Activated CD8-positive, alpha-beta memory T cell treated with anti-CD3 and anti-CD28 coated beads, Interleukin-2, amount 50 U/mL, for 1 hour (primary cell): ENCODE data around the gene CACNA1A.
"Not testable (repeated sequence)": the region's sequence is repeated elsewhere in the genome, so short reads cannot be mapped to it uniquely, and the experiment has no call there.

Experiments used
- DNase-seq: peaks from one replicate; pipeline ENCODE4 v3.0.0-alpha.2; 2020; ENCODE audit errors: extremely low read depth

CACNA1A gene

DNA sequence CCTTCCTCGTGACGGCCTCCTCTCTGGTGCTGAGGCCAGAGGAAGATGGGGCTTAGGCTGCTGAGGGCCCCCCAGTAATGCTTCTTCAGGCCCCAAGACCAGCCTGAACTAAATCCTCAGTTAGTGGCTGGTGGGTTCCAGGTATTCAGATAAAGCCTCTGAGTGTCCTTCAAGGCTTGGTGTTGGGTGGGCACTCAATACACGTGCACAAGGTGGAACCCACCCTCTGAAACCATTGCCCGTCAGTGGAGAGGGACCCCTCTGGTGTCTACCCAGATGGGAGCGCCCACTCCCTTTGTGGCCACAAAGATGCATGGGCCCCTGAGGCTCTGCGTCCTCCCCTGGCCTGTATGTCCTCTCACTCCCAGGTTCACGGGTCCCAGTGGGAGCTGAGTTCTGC lies 277.0 kb downstream of the CACNA1A start:
- DNase-seq: no peak

DNA sequence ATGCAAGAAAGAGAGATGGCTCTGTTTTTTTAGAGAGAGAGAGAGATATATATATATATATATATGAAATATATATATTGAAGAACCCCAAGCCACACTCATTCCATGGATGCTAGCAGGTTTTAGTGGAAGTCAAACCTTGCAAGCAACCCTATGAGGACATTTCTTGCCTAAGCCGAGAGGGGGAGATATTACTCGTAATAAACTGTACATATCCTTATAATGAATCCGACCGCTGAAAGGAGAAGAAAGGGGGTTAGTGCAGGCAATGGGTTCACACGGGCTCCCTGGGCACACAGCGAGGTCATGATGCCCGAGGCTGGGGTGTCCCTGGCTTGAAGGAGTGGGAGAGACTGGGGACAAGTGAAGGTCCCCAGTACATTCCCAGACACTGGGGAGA lies 277.7 kb downstream of the CACNA1A start:
- no peak for DNase-seq

DNA sequence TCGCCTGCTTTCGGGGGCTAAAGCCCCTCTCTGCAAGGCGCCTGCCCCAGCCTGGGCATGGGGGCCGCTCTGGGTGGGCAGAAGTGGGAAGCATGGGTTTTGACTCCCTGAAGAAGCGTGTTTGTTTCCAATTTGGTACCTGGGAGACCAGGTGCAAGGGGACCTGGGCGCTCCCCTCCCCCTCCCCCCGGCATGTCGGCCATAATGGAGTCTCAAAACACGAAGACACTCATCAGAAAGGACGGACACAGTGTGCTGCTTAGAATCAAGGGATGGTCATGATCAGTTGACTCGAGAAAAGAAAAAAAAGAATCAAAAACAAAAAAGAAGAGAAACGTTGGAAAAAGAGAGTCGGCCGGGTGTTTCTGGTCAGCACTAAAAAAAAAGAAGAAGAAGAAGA lies 279.3 kb downstream of the CACNA1A start:
- no peak for DNase-seq

DNA sequence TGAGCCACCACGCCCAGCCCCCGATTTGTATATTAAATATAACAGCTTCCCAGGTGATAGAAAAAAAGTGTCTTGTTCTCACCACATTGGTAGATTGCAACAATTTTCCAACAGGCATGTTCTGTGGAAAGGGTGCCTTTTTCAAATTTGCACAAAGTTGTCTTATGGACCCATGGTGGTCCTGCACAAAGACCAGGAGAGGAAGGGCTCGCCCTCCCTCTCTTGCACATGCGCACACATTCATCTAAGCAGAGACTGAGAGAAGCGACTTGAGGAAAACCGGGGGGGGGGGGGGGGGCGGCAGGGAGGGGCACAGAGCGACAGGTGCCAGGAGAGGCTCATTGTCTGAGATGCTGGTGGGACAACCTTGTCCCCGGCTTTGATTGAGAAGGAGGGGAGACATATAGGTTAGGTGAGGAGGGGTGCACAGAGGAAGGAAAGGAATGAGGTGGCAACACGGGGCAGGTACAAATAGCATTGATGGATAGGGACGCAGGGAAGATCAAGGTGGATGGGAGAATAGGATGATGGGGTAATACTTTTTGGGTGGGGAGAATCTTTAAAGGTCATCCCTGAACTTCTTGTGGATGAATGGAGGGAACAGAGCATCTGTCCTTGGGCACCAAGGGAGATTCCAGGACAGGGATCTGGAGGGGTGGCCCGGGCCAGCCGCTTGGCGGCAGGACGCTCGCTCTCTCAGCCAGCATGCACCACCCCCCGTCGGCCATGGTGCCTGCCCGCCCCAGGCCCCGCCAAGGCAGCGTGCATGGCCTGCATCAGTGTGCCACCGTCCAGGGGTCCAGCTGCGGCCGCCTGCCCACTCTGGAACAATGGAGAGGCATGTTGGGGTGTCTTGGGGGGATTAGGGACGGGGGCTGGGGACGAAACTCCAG lies 280.1 kb downstream of the CACNA1A start:
- DNase-seq: no peak

GRCh38 chr19:13225085-13225484 lies 281.2 kb downstream of the CACNA1A start:
- no peak for DNase-seq

GRCh38 chr19:13220847-13221246 lies 285.4 kb downstream of the CACNA1A start:
- DNase-seq: no peak

GRCh38 chr19:13215572-13216380 lies 290.5 kb downstream of the CACNA1A start:
- no peak for DNase-seq

DNA sequence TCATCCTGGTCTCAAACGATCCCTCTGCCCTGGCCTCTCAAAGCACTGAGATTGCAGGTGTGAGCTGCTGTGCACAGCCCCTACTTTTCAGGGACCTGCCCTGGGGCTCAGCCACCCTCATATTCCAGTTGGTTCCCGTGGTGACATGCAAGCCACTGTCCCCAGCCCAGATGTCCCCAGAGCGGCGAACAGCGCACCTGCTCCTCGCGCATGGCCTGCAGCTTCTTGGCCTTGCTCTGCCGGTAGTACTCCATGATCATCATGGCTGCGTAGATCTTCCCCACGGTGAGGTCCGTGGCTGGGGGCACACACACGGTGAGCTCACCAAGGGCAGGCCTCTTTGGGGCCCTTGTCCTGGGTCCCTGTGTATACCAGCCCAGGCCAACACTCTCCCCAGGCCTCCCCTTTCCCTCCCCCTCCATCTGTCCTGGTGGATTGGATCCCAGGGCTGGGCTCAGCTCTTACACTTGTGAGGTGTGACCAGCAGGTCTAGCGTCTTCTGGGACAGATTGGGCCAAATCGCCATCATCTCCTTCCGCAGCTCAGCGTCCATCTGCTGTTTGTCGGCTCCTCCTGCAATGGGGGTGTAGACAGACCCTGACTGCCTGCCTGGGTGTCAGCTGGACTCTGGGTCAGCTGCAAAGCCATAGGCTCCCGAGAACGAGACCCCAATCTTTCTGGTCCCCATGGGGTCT lies 292.1 kb downstream of the CACNA1A start:
- DNase-seq: no peak

DNA sequence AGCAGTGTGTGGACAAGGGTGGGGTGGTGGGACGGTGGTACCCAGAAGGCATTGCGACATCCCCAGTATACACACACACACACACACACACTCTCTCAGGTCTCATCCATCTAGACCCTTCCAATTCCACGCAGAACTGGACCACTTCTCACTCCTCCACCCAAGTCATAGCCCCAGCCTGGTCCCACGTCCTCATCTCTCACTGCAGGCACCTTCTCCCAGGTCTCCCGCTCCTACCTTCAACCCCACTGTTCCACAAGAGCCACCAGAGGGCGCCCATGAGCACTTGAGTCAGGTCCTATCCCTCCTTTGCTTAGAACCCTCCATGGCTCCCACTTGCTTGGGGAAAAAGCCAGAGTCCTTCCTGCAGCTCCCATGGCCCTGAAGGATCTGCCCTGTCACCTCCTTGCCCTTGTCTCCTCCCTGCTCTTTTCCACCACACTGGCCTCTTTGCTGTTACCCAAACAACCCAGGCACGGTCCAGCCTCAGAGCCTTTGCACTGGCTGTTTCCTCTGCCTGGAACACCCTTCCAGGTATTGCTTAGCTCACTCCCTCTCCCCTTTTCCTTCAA lies 293.4 kb downstream of the CACNA1A start:
- peak; percentile 63 for DNase-seq

- DNase-seq: no peak
Observed at GRCh38 chr19:13211426-13212308, 294.6 kb downstream of the CACNA1A start.

- no peak for DNase-seq
Observed at GRCh38 chr19:13210941-13211340, 295.3 kb downstream of the CACNA1A start.

DNA sequence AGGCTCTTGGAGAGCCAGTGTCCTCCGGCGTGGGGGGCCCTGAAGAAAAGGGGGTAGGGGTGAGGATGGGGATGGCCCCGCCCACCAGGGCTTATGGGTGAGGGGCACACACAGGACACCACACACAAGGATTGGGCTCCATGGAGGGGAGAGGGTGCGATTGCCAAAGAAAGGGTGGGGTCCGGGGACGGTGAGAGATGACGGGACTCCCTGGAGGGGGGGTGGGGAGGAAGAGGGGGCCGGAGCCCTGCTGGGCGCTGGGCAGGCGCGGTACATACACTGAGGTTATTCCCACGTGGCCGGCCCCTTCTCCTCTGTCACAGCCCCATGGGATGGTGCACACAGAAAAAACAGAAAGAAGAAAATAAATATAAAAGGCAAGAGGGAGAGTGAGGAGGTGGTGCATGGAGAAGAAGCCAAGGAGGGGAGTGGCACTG lies 295.9 kb downstream of the CACNA1A start:
- no peak for DNase-seq

- DNase-seq: no peak
Observed at GRCh38 chr19:13209484-13210338, 296.6 kb downstream of the CACNA1A start.

- no peak for DNase-seq
Observed at GRCh38 chr19:13208672-13209483, 297.4 kb downstream of the CACNA1A start.

- DNase-seq: no peak
Observed at GRCh38 chr19:13207846-13208671, 298.2 kb downstream of the CACNA1A start.

- DNase-seq: no peak
Observed at GRCh38 chr19:13207237-13207845, 298.9 kb downstream of the CACNA1A start.

GRCh38 chr19:13206587-13206986 lies 299.7 kb downstream of the CACNA1A start:
- DNase-seq: no peak

GRCh38 chr19:13202112-13202511 lies 304.2 kb downstream of the CACNA1A start:
- not testable (repeated sequence) for DNase-seq
